ENCODE measurements around the gene EML5.

GRCh38 chr14:88737245-88737644 lies 55.5 kb downstream of the EML5 start:
- no peak for TF ChIP-seq EZH2 (IDR thresholded peaks at IDR 0.05; ENCODE audit: low read length, unreplicated experiment)
- TF ChIP-seq CTCF (conservative IDR thresholded peaks at IDR 0.05; ENCODE audit: low read depth, low read length): no peak
- TF ChIP-seq EZH2phosphoT487 (IDR thresholded peaks at IDR 0.05; ENCODE audit: borderline replicate concordance, low read length): no peak
